Nucleus accumbens (tissue), 56 donors: ENCODE measurements around the gene LRBA.
"Not testable (repeated sequence)": the region's sequence is repeated elsewhere in the genome, so short reads cannot be mapped to it uniquely, and the experiment has no call there.

ENCODE experiments used
- DNase-seq, 56 donors: peaks; one replicate each; lab custom pipeline; 2025; lab: John Stamatoyannopoulos, UW

Gene LRBA, protein sequence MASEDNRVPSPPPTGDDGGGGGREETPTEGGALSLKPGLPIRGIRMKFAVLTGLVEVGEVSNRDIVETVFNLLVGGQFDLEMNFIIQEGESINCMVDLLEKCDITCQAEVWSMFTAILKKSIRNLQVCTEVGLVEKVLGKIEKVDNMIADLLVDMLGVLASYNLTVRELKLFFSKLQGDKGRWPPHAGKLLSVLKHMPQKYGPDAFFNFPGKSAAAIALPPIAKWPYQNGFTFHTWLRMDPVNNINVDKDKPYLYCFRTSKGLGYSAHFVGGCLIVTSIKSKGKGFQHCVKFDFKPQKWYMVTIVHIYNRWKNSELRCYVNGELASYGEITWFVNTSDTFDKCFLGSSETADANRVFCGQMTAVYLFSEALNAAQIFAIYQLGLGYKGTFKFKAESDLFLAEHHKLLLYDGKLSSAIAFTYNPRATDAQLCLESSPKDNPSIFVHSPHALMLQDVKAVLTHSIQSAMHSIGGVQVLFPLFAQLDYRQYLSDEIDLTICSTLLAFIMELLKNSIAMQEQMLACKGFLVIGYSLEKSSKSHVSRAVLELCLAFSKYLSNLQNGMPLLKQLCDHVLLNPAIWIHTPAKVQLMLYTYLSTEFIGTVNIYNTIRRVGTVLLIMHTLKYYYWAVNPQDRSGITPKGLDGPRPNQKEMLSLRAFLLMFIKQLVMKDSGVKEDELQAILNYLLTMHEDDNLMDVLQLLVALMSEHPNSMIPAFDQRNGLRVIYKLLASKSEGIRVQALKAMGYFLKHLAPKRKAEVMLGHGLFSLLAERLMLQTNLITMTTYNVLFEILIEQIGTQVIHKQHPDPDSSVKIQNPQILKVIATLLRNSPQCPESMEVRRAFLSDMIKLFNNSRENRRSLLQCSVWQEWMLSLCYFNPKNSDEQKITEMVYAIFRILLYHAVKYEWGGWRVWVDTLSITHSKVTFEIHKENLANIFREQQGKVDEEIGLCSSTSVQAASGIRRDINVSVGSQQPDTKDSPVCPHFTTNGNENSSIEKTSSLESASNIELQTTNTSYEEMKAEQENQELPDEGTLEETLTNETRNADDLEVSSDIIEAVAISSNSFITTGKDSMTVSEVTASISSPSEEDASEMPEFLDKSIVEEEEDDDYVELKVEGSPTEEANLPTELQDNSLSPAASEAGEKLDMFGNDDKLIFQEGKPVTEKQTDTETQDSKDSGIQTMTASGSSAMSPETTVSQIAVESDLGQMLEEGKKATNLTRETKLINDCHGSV (N-terminal part only)

GRCh38 chr4:151014521-151015458, at the start of gene LRBA:
Gene LRBA (minus strand): TSS chr4:151015284. CDS start chr4:151014642, 642 bp downstream.
- DNase-seq: peak in 54 of 56 donors; percentile 6 to 81 (median 60)

GRCh38 chr4:151063143-151063542, 48.1 kb upstream of the LRBA start:
- DNase-seq: not testable (repeated sequence)

GRCh38 chr4:151055539-151055938, 40.5 kb upstream of the LRBA start:
- no peak for DNase-seq

- DNase-seq: no peak
These were observed 37.7 kb upstream of the LRBA start for GRCh38 chr4:151052785-151053184.

- no peak for DNase-seq
These were observed 34.4 kb upstream of the LRBA start for GRCh38 chr4:151049430-151049884.

DNA sequence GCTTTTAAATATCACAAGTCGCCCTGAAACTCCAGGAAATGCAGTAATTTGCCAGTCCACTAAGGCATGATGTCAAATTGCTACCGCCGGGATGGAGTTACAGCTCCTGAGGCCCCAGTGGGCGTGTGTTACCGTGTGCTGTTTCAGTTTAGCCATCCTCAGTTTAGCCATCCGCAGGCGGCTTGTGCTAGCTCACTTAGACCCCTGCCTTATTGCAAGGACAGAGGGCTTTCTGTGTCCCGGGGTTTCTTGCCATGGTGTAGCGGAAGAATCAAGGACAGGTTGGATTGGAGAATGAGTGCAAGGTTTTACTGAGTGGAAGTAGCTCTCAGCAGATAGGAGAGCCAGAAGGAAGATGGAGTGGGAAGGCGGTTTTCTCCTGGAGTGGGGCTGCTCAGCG, 33.8 kb upstream of the LRBA start:
- no peak for DNase-seq

- no peak for DNase-seq
These were observed 31.5 kb upstream of the LRBA start for GRCh38 chr4:151046609-151047008.

- no peak for DNase-seq
These were observed 30.8 kb upstream of the LRBA start for GRCh38 chr4:151045907-151046306.

DNA sequence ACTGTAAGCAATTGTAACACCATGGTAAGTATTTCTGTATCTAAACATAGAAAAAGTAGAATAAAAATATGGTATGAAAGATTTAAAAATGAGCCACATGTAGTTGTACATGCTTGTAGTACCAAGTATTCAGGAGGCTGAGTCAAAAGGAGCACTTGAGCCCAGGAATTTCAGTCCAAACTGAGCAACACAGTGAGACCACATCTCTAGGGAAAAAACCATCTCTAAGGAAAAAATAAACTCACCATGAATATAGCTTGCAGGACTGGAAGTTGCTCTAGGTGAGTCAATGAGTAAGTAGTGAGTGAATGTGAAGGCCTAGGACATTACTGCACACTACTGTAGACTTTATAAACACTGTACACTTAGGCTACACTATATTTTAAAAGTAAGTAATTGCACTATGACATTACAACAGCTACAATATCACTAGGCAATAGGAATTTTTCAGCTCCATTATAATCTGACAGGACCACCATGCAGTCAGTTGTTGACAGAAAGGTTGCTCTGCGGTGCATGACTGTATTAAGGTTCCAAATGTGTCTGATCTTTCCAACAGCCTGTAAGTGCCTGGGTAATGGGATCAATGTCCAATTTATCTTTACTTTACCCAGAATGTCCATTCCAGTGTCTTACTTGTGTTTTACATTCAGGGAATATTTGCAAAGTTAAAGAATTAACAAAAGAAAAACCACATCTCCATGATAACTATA, 28.9 kb upstream of the LRBA start:
- no peak for DNase-seq

DNA sequence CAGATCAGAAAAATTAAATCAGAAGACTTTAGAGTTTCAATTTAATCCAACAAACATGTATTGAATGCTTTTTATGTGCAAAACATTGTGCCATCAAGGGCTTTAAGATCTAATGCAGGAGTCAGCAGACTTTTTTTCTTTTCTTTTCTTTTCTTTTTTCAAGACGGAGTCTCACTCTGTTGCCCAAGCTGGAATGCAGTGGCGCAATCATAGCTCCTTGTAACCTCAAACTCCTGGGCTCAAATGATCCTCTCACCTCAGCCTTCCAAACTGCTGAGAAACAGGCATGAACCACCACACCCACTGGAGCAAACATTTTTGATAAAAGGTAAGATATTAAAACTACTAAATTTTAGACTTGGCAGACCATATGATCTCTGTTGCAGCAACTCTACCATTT, 24.6 kb upstream of the LRBA start:
- no peak for DNase-seq

DNA sequence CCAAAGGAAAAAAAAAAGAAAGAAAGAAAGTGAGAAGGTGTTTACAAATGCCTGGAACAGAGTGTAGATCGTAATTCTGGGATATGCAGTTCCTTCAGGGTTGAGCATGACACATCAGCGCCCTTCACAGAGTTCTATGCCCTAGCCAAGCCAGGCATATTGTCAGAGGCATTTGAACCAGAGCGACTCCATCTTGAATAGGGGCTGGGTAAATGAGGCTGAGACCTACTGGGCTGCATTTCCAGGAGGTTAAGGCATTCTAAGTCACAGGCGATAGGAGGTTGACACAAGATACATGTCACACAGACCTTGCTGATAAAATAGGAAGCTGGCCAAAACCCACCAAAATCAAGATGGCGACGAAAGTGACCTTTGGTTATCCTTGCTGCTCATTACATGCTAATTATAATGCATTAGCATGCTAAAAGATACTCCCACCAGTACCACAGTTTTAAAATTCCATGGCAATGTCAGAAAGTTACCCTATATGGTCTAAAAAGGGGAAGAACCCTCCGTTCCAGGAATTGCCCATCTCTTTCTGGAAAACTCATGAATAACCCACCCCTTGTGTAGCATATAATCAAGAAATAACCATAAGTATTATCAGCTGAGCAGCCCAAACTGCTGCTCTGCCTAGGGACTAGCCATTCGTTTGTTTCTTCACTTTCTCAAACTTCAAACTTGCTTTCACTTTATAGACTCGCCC, 23.5 kb upstream of the LRBA start:
- DNase-seq: no peak

DNA sequence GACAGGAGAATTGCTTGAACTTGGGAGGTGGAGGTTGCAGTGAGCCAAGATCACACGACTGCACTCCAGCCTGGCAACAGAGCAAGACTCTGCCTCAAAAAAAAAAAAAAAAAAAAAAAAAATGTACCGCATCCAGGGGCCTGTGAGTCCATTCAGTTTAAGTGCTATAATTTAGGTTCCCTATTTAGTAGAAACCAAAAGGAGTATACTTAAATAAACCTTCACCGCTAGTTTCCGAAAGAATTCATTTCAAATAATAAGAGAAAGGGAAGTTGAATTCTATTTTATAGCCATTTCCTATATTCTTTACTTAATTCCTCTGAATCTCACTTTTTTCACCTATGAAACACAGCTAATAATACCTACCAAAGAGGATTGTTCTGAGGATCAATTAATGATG, 20.8 kb upstream of the LRBA start:
- no peak for DNase-seq

- DNase-seq: no peak
These were observed 20.2 kb upstream of the LRBA start for GRCh38 chr4:151035328-151035727.

GRCh38 chr4:151034829-151035228, 19.7 kb upstream of the LRBA start:
- no peak for DNase-seq

DNA sequence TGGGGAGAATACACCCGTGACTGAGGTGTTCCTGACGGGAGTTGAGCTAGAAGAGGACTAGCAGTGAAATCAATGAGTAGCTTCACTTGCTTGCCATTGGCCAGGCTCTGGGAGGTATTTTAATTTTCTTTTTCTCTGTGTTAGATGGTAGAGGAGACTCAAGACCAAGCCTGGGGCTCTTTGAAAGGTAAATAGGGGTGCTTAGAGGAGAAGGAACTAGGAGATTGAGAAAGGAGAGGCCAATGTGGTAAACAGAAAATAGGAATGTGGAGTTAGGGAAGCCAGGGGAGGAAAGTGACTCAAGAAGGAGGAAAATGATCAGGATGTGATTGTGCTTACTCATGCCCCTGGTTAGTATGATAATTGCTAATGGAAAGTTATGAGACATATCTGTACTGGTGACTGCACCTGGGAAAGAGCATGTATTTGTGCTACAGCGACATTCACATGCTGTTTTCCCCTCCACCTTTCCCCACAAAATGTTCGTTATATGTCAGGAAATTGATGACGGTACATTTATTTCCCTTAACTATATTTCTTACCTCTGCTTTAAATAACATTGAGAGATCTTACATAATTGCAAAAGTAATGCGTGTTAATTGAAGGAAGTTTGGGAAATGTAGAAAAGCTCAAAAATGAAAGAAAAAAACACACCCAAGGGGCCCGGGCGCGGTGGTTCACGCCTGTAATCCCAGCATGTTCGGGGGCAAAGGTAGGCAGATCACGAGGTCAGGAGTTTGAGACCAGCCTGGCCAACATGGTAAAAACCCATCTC, 16.9 kb upstream of the LRBA start:
- no peak for DNase-seq

- no peak for DNase-seq
These were observed 14.5 kb upstream of the LRBA start for GRCh38 chr4:151029537-151029936.

DNA sequence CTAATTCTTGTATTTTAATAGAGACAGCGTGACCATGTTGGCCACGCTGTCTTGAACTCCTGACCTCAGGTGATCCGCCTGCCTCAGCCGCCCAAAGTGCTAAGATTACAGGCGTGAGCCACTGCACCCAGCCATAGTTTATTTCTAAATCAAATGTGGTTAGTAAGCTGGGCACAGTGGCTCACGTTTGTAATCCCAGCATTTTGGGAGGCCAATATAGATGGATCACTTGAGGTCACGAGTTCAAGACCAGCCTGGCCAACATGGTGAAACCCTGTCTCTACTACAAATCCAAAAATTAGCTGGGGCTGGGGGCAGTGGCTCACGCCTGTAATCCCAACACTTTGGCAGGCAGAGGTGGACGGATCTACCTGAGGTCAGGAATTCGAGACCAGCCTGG, 13.9 kb upstream of the LRBA start:
- DNase-seq: not testable (repeated sequence)

DNA sequence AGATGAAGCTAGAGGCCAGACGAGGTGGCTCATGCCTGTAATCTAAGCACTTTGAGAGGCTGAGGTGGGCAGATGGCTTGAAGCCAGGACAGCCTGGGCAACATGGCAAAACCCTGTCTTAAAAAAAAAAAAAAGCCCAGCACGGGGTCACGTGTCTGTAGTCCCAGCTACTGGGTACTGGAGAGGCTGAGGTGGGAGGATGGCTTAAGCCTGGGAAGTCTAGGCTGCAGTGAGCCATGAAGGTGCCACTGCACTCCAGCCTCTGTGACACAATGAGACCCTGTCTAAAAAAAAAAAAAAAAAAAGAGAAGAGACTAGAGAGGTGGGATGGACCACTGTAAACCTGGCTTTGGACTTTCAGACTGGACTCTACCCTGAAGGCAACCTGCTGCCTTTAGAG, 10.7 kb upstream of the LRBA start:
- DNase-seq: no peak
